Type B pancreatic cell (in vitro differentiated cells): ENCODE data around the gene CCT4. TPM values are rescaled to one million over a fixed set of nuclear protein-coding genes. Genes with fewer than 3 reads are reported as not detected.

Experiments used
- DNase-seq: peaks from one replicate; pipeline ENCODE4 v3.0.0; 2021; ENCODE audit warnings: mixed read lengths; ENCODE audit not compliant: unreplicated experiment; ENCODE audit errors: extremely low spot score
- H3K27ac Mint-ChIP-seq: 2 replicates; pipeline ENCODE4 v1.8.0; 2021; ENCODE audit warnings: mild to moderate bottlenecking, mixed read lengths
- H3K27me3 Mint-ChIP-seq: 2 replicates; pipeline ENCODE4 v1.8.0; 2021; ENCODE audit warnings: mixed read lengths
- H3K36me3 Mint-ChIP-seq: 2 replicates; pipeline ENCODE4 v1.8.0; 2021; ENCODE audit warnings: mixed read lengths
- H3K4me1 Mint-ChIP-seq: one replicate; pipeline ENCODE4 v1.8.0; 2021; ENCODE audit warnings: mixed read lengths; ENCODE audit not compliant: unreplicated experiment
- H3K4me3 Mint-ChIP-seq: 2 replicates; pipeline ENCODE4 v1.8.0; 2021; ENCODE audit warnings: mild to moderate bottlenecking, mixed read lengths
- H3K9me3 Mint-ChIP-seq: 2 replicates; pipeline ENCODE4 v1.8.0; 2021; ENCODE audit warnings: mixed read lengths
- CTCF ChIP-seq: fragments of 200-600 bp; sonication (generic); conservative IDR thresholded peaks from 2 replicates; pipeline ENCODE4 v1.5.0; 2021; ENCODE audit warnings: antibody characterized with exemption, mild to moderate bottlenecking
- total RNA-seq: library from RNA; stranded (reverse); gene quantifications from 2 replicates; pipeline ENCODE4 v1.2.1, GENCODE V29; 2021; ENCODE audit warnings: low replicate concordance

Gene CCT4
- total RNA-seq, 1 donor from 2014 or later = 204 TPM

GRCh38 chr2:61833971-61834370 is 54.5 kb downstream of the CCT4 start:
- TF ChIP-seq CTCF = no peak
- Mint-ChIP-seq H3K4me3 (no peak overlapping the region), H3K36me3 (peaks cover 27% of the 10 kb centered on the region), H3K27ac (no peak overlapping the region), H3K9me3 (no peaks in the 10 kb centered on the region), H3K27me3 (no peaks in the 10 kb centered on the region), H3K4me1 (no peaks in the 10 kb centered on the region)
- DNase-seq = no peak

DNA sequence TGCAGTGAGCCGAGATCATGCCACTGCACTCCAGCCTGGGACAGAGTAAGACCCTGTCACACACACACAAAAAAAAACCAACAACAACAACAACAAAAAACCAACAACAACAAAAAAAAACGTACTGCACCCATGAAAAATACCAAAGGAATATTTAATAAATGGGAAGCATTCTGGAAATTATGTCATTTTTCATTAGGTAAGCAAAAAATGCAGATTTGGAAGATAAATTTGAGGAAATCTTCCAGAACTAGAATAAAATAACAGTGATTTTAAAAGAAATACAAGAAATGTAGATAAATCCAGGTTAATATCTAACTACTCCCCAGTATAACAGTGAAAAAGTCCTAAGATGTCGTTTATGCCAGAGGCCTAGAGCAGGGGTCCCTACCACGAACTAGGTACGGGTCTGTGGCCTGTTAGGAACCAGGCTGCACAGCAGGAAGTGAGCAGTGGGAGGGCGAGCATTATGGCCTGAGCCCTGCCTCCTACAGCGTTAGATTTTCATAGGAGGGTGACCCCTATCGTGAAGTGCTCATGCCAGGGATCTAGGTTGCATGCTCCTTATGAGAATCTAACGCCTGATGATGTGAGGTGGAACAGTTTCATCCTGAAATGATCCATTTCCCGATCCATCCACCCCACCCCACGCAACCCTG is 56.1 kb downstream of the CCT4 start:
- peaks cover 31% of the 10 kb centered on the region for H3K36me3 Mint-ChIP-seq
- no peak for DNase-seq
- H3K4me1 Mint-ChIP-seq = no peaks in the 10 kb centered on the region
- H3K9me3 Mint-ChIP-seq = no peaks in the 10 kb centered on the region
- TF ChIP-seq CTCF = no peak
- no peak overlapping the region for H3K4me3 Mint-ChIP-seq
- H3K27me3 Mint-ChIP-seq = no peaks in the 10 kb centered on the region
- no peak overlapping the region for H3K27ac Mint-ChIP-seq

DNA sequence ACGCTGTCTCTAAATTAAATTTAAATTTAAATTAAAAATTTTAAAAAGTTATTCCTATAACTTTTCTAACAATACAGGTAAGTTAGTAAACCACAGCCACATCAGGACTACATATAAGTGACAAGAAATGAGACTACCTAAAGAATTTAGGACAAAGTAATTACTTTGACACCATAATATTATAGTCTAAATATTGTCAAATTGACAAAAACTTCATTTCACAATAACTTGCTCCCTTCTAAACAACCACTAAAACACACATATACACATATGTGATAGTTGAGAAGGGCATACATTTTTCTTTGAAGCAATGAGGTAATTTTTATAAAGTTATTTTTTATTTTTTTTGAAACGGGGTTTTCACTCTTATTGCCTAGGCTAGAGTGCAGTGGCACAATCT is 66.2 kb downstream of the CCT4 start:
- H3K27me3 Mint-ChIP-seq = no peaks in the 10 kb centered on the region
- H3K4me1 Mint-ChIP-seq = no peaks in the 10 kb centered on the region
- DNase-seq = no peak
- no peak for TF ChIP-seq CTCF
- H3K4me3 Mint-ChIP-seq = no peak overlapping the region
- H3K27ac Mint-ChIP-seq = no peak overlapping the region
- peaks cover 3% of the 10 kb centered on the region for H3K36me3 Mint-ChIP-seq
- H3K9me3 Mint-ChIP-seq = no peaks in the 10 kb centered on the region

Other genes starting within 250 kb of the CCT4 start
- gene FAM161A, start 34.6 kb downstream of the CCT4 start, total RNA-seq = 3.6 and 12.3 TPM in 2 replicates
- 43.6 and 46.8 TPM in 2 replicates for gene COMMD1, start 17.0 kb upstream of the CCT4 start, total RNA-seq